IMR-90 (cell line): ENCODE results near the gene LRRC3C. TPM values are rescaled to one million over a fixed set of nuclear protein-coding genes. Genes with fewer than 3 reads are reported as not detected.

ENCODE experiments used
- ATAC-seq: fragments of 200-7000 bp; cut with Tn5 transposase; 2 replicates; pipeline ENCODE4 v1.9.1; 2020; ENCODE audit warnings: low read depth, mild to moderate bottlenecking, moderate library complexity
- BruUV-seq: library from RNA; stranded (reverse); fragments of 400-500 nt; replicated peaks from 2 replicates; lab custom pipeline; 2021; lab: Mats Ljungman, UMichigan
- CTCF ChIA-PET: fragments of 300-600 bp; formaldehyde crosslinking; extraction: SDS; loops from one replicate; lab custom pipeline; 2021; ENCODE audit warnings: antibody characterized with exemption; lab: Yijun Ruan, JAX
- POLR2A ChIA-PET: fragments of 300-600 bp; sonication (Branson Sonifier 250); formaldehyde crosslinking; loops from one replicate; lab custom pipeline; 2022; ENCODE audit warnings: antibody characterized with exemption; ENCODE audit not compliant: unreplicated experiment; lab: Charles Lee
- DNase-seq: peaks from one replicate; pipeline ENCODE4 v3.0.0; 2013
- H2AFZ ChIP-seq: replicated peaks from 2 replicates; pipeline ENCODE3; 2013; ENCODE audit warnings: low read length, mild to moderate bottlenecking; ENCODE audit not compliant: poor library complexity
- H2AK5ac ChIP-seq: 2 replicates; pipeline ENCODE4 v1.6.1; 2013; ENCODE audit warnings: low read depth, low read length, inconsistent platforms
- H2AK9ac ChIP-seq: replicated peaks from 2 replicates; pipeline ENCODE3; 2013; ENCODE audit warnings: mild to moderate bottlenecking, low read depth, low read length, moderate library complexity; ENCODE audit not compliant: poor library complexity
- H2BK120ac ChIP-seq: 2 replicates; pipeline ENCODE4 v1.6.1; 2013; ENCODE audit warnings: low read depth, low read length, inconsistent platforms
- H2BK15ac ChIP-seq: 3 replicates; pipeline ENCODE4 v1.6.1; 2013; ENCODE audit warnings: low read depth, low read length, inconsistent platforms
- H2BK20ac ChIP-seq: 2 replicates; pipeline ENCODE4 v1.6.1; 2013; ENCODE audit warnings: low read depth, mild to moderate bottlenecking, inconsistent platforms, low read length, moderate library complexity
- H2BK5ac ChIP-seq: 2 replicates; pipeline ENCODE4 v1.6.1; 2013; ENCODE audit warnings: mild to moderate bottlenecking, low read depth, low read length, inconsistent platforms; ENCODE audit not compliant: poor library complexity, severe bottlenecking
- H3K14ac ChIP-seq: replicated peaks from 2 replicates; pipeline ENCODE4 v1.6.1; 2013; ENCODE audit warnings: low read depth, low read length, inconsistent platforms
- H3K18ac ChIP-seq: 2 replicates; pipeline ENCODE4 v1.6.1; 2013; ENCODE audit warnings: low read depth, low read length, control low read depth
- H3K23ac ChIP-seq: 2 replicates; pipeline ENCODE4 v1.6.1; 2013; ENCODE audit warnings: low read depth, low read length, inconsistent platforms
- H3K27ac ChIP-seq: 2 replicates; pipeline ENCODE4 v1.5.1; 2013; ENCODE audit warnings: mild to moderate bottlenecking, control low read depth, low read length; ENCODE audit not compliant: insufficient read depth
- H3K27me3 ChIP-seq: 2 replicates; pipeline ENCODE4 v1.6.1; 2013; ENCODE audit warnings: low read length; ENCODE audit not compliant: control insufficient read depth, insufficient read depth
- H3K36me3 ChIP-seq: 2 replicates; pipeline ENCODE4 v1.6.1; 2013; ENCODE audit warnings: low read length, mixed read lengths; ENCODE audit not compliant: control insufficient read depth, insufficient read depth
- H3K4ac ChIP-seq: 2 replicates; pipeline ENCODE4 v1.6.1; 2013; ENCODE audit warnings: low read depth, low read length, inconsistent platforms
- H3K4me1 ChIP-seq: 2 replicates; pipeline ENCODE4 v1.6.1; 2013; ENCODE audit warnings: low read length, mixed read lengths; ENCODE audit not compliant: control insufficient read depth, insufficient read depth
- H3K4me2 ChIP-seq: 2 replicates; pipeline ENCODE4 v1.6.1; 2013; ENCODE audit warnings: low read depth, mild to moderate bottlenecking, control low read depth, low read length, moderate library complexity
- H3K4me3 ChIP-seq: 2 replicates; pipeline ENCODE4 v1.5.1; 2013; ENCODE audit warnings: low read depth, mild to moderate bottlenecking, control low read depth, low read length, moderate library complexity; ENCODE audit not compliant: insufficient read depth
- H3K56ac ChIP-seq: 2 replicates; pipeline ENCODE4 v1.6.1; 2013; ENCODE audit warnings: low read length, inconsistent platforms; ENCODE audit not compliant: insufficient read depth; ENCODE audit errors: extremely low read depth
- H3K79me1 ChIP-seq, 2 experiments: 2 replicates each; pipeline ENCODE4 v1.6.1; 2013; ENCODE audit warnings: low read length in 2 of 2, inconsistent platforms in 1 of 2, low read depth in 1 of 2
- H3K9ac ChIP-seq: 2 replicates; pipeline ENCODE4 v1.6.1; 2013; ENCODE audit warnings: low read depth, low read length, control low read depth
- H3K9me1 ChIP-seq: 2 replicates; pipeline ENCODE4 v1.6.1; 2013; ENCODE audit warnings: low read length, inconsistent platforms; ENCODE audit not compliant: insufficient read depth
- H3K9me3 ChIP-seq: 2 replicates; pipeline ENCODE4 v1.6.1; 2013; ENCODE audit warnings: low read length; ENCODE audit not compliant: control insufficient read depth, insufficient read depth
- H4K20me1 ChIP-seq: 2 replicates; pipeline ENCODE4 v1.6.1; 2013; ENCODE audit warnings: low read length, inconsistent platforms; ENCODE audit not compliant: insufficient read depth
- H4K5ac ChIP-seq: 2 replicates; pipeline ENCODE4 v1.6.1; 2013; ENCODE audit warnings: mild to moderate bottlenecking, low read depth, low read length, control low read depth
- H4K8ac ChIP-seq, 2 experiments: 2 replicates each; pipeline ENCODE4 v1.6.1; 2013; ENCODE audit warnings: low read depth in 2 of 2, low read length in 2 of 2, control low read depth in 1 of 2, inconsistent platforms in 1 of 2
- H4K91ac ChIP-seq: 2 replicates; pipeline ENCODE4 v1.6.1; 2013; ENCODE audit warnings: low read depth, low read length, inconsistent platforms; ENCODE audit not compliant: insufficient read depth
- BHLHE40 ChIP-seq: fragments of 150-350 bp; IDR thresholded peaks from 2 replicates; pipeline ENCODE4 v1.6.1; 2016; ENCODE audit warnings: mild to moderate bottlenecking, low read depth, low read length
- CEBPB ChIP-seq: IDR thresholded peaks from 2 replicates; pipeline ENCODE4 v1.6.1; 2012; ENCODE audit warnings: low read depth, low read length, improper control_type of control experiment
- CHD1 ChIP-seq: IDR thresholded peaks from 2 replicates; pipeline ENCODE4 v1.6.1; 2012; ENCODE audit warnings: low read depth, low read length, improper control_type of control experiment
- FOS ChIP-seq: fragments of 150-350 bp; IDR thresholded peaks from 2 replicates; pipeline ENCODE4 v1.6.1; 2016; ENCODE audit warnings: low read depth, low read length
- MAFK ChIP-seq: IDR thresholded peaks from 2 replicates; pipeline ENCODE4 v1.6.1; 2012; ENCODE audit warnings: low read depth, low read length, improper control_type of control experiment
- RAD21 ChIP-seq: IDR thresholded peaks from 2 replicates; pipeline ENCODE4 v1.6.1; 2012; ENCODE audit warnings: low read length, improper control_type of control experiment
- RFX5 ChIP-seq: IDR thresholded peaks from 2 replicates; pipeline ENCODE4 v1.8.0; 2012; ENCODE audit warnings: low read depth, mild to moderate bottlenecking, low read length, moderate library complexity
- WGBS, 2 experiments: methylation state at CpG; one replicate each; pipeline versions ENCODE4 v1.1.5 to v1.1.7; 2013; ENCODE audit warnings: missing lambda C conversion rate in 2 of 2; ENCODE audit not compliant: insufficient read length in 1 of 2; ENCODE audit errors: extremely low coverage in 2 of 2; 5-methylcytosine and 5-hydroxymethylcytosine counted together
- dilution Hi-C: fragments of 300-500 bp; cut with HindIII; formaldehyde crosslinking; loops from one replicate; pipeline ENCODE4 v1.14.3; 2018; ENCODE audit warnings: low sequenced_read_pairs; ENCODE audit not compliant: unreplicated experiment
- in situ Hi-C: fragments of 300-500 bp; cut with MboI; formaldehyde crosslinking; loops from 3 replicates; pipeline ENCODE4 v1.14.3; 2019; ENCODE audit warnings: low sequenced_read_pairs, inconsistent platforms, mixed read lengths
- intact Hi-C: fragments of 100-400 bp; cut with micrococcal nuclease; formaldehyde crosslinking; loops from 2 replicates; pipeline ENCODE4 v1.10.0; 2022
- polyA plus RNA-seq, 3 experiments: library from polyadenylated mRNA; depleted of rRNA; stranded (reverse); fragments of >200 nt; gene quantifications; 2 replicates each; pipeline ENCODE4 v1.2.3, GENCODE V29; 2012; ENCODE audit warnings: low replicate concordance in 1 of 3
- total RNA-seq: library from RNA; depleted of rRNA; stranded (reverse); fragments of >200 nt; gene quantifications from 2 replicates; pipeline ENCODE4 v1.2.3, GENCODE V29; 2012
- TF ChIP-seq, protein P1 (sequence below): fragments of 150-350 bp; IDR thresholded peaks from 2 replicates; pipeline ENCODE4 v1.6.1; 2017; ENCODE audit warnings: mild to moderate bottlenecking, antibody characterized with exemption, low read length, low read depth

The LRRC3C gene
- total and polyA plus RNA-seq, 2 of the 4 experiments (the other 2 are of a cell fraction), result not detected

DNA sequence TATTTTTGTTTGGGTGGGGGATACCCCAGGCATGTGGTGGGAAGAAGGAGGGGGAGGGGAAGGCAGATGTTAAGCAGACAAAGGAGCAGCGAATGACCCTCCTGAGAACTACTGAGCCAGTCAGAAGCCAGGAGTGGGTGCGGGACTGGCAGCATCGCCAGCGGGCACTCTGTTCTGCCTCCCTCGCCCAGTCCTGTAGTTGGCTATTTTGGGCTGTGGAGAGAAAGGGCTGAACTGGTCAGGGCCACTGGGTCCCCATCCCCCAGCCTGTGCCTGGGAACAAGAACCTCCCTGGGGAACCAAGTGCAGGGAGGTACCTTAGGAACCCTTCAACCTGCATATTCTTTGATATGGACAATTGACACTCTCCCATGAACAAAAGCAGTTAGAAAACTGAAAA, 6.4 kb downstream of the LRRC3C start:
- Histone ChIP-seq H2BK5ac (no peak overlapping the region), H4K91ac (no peak overlapping the region), H3K4me3 (no peak overlapping the region), H4K20me1 (peaks cover 6% of the 10 kb centered on the region), H2AK5ac (peak overlapping the region; percentile 43; the same call in 1 of the 2 replicates), H2BK15ac (no peak overlapping the region), H3K79me1 (no peaks in the 10 kb centered on the region), H3K9me3 (no peaks in the 10 kb centered on the region), H3K56ac (no peak overlapping the region), H3K4ac (no peak overlapping the region), H3K23ac (no peak overlapping the region), H3K4me2 (no peak overlapping the region), H4K8ac (no peak overlapping the region), H3K27ac (no peak overlapping the region), H3K27me3 (no peaks in the 10 kb centered on the region), H2AK9ac (no peak overlapping the region), H3K4me1 (peaks cover 13% of the 10 kb centered on the region), H3K18ac (no peak overlapping the region), H3K36me3 (no peaks in the 10 kb centered on the region), H3K9ac (no peak overlapping the region), H2BK120ac (no peak overlapping the region), H3K14ac (no peak overlapping the region), H2BK20ac (no peak overlapping the region), H2AFZ (no peak overlapping the region), H4K5ac (no peak overlapping the region), H3K9me1 (peaks cover 9% of the 10 kb centered on the region)
- no peak for DNase-seq
- in situ Hi-C loops, result no loop called here
- no TSS peak for BruUV-seq
- TF ChIP-seq, protein P1, sequence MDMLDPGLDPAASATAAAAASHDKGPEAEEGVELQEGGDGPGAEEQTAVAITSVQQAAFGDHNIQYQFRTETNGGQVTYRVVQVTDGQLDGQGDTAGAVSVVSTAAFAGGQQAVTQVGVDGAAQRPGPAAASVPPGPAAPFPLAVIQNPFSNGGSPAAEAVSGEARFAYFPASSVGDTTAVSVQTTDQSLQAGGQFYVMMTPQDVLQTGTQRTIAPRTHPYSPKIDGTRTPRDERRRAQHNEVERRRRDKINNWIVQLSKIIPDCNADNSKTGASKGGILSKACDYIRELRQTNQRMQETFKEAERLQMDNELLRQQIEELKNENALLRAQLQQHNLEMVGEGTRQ, result no peak
- no peak for TF ChIP-seq CHD1
- TF ChIP-seq MAFK, result no peak
- TF ChIP-seq CEBPB, result no peak
- no peak for TF ChIP-seq RFX5
- TF ChIP-seq BHLHE40, result no peak
- no peak for TF ChIP-seq FOS
- TF ChIP-seq RAD21, result no peak
- no peak for ATAC-seq
- dilution Hi-C loops, result no loop called here
- no CpG with 5 or more reads among the region's 5 CpGs for WGBS, 2 experiments
- POLR2A ChIA-PET, result no interaction called here
- intact Hi-C loops, result no loop called here
- CTCF ChIA-PET, result no interaction called here
